GM19395 (cell line): ENCODE results near the gene CACUL1.
"Not testable (repeated sequence)": the region's sequence is repeated elsewhere in the genome, so short reads cannot be mapped to it uniquely, and the experiment has no call there.

Source experiments
- ATAC-seq: cut with Tn5 transposase; IDR thresholded peaks from one replicate; pipeline ENCODE4 v1.9.1; 2021; ENCODE audit warnings: mild to moderate bottlenecking, moderate library complexity; ENCODE audit not compliant: unreplicated experiment

CACUL1 gene

GRCh38 chr10:118658168-118658567 is 96.6 kb downstream of the CACUL1 start:
- ATAC-seq, result not testable (repeated sequence)

- ATAC-seq, result not testable (repeated sequence)
Measured at GRCh38 chr10:118645294-118645693, 109.5 kb downstream of the CACUL1 start.

GRCh38 chr10:118642228-118642627 is 112.5 kb downstream of the CACUL1 start:
- no peak for ATAC-seq

GRCh38 chr10:118638680-118639079 is 116.1 kb downstream of the CACUL1 start:
- no peak for ATAC-seq

GRCh38 chr10:118635674-118636402 is 118.9 kb downstream of the CACUL1 start:
- ATAC-seq, result no peak

- ATAC-seq, result no peak
Measured at GRCh38 chr10:118633786-118634185, 121.0 kb downstream of the CACUL1 start.

GRCh38 chr10:118629211-118629610 is 125.6 kb downstream of the CACUL1 start:
- ATAC-seq, result no peak

GRCh38 chr10:118628397-118628796 is 126.4 kb downstream of the CACUL1 start:
- ATAC-seq, result no peak

GRCh38 chr10:118626953-118627352 is 127.8 kb downstream of the CACUL1 start:
- ATAC-seq, result no peak
